Measurements from ENCODE around the gene SDHAF2. TPM values are rescaled to one million over a fixed set of nuclear protein-coding genes. Genes with fewer than 3 reads are reported as not detected.

Gene SDHAF2
- total and polyA plus RNA-seq, 9 of the 15 experiments (the other 6 are each of a cell fraction or from before 2014, with no cell fraction given), result 21.2 to 144 (median 40.4) TPM

- TF ChIP-seq ZBTB49 (CRISPR knock-in tag; IDR thresholded peaks at IDR 0.05; ENCODE audit: borderline replicate concordance) (no peak), GATAD2B (IDR thresholded peaks at IDR 0.05; ENCODE audit: borderline replicate concordance) (0 out of 2 replicates have a peak, but pooled peaks have one; percentile 18), THRAP3 (IDR thresholded peaks at IDR 0.05; ENCODE audit: borderline replicate concordance) (no peak), ZNF384 (IDR thresholded peaks at IDR 0.05; ENCODE audit: low read depth, low read length) (no peak), ZNF12 (CRISPR knock-in tag; IDR thresholded peaks at IDR 0.05) (no peak), RCOR1 (IDR thresholded peaks at IDR 0.05; ENCODE audit: borderline replicate concordance in 1 of 2, low read depth in 2 of 2, low read length in 2 of 2) (peak in 1 of 2 experiments; percentile 16; a peak in 1 of 4 replicates), MCM2 (IDR thresholded peaks at IDR 0.05; ENCODE audit: low read depth) (no peak), MCM7 (IDR thresholded peaks at IDR 0.05) (no peak), KLF10 (CRISPR knock-in tag; IDR thresholded peaks at IDR 0.05) (no peak), ILF3 (IDR thresholded peaks at IDR 0.05; ENCODE audit: borderline replicate concordance) (0 out of 2 replicates have a peak, but pooled peaks have one; percentile 46), PCBP1 (IDR thresholded peaks at IDR 0.05; ENCODE audit: low read depth, low read length, poor library complexity, severe bottlenecking) (peak; percentile 90), CHD1 (IDR thresholded peaks at IDR 0.05; ENCODE audit: low read length) (peak; percentile 77), MCM3 (IDR thresholded peaks at IDR 0.05) (no peak), SP1 (CRISPR knock-in tag; IDR thresholded peaks at IDR 0.05) (no peak), WHSC1 (IDR thresholded peaks at IDR 0.05; ENCODE audit: low read length) (no peak), MAZ (CRISPR knock-in tag; conservative IDR thresholded peaks at IDR 0.05 in 1 of 2, IDR thresholded peaks at IDR 0.05 in 1 of 2) (peak; percentile 84 to 91; a peak in 3 of 4 replicates), CREM (IDR thresholded peaks at IDR 0.05; ENCODE audit: low read depth) (0 out of 2 replicates have a peak, but pooled peaks have one; percentile 10), PTRF (tag; IDR thresholded peaks at IDR 0.05) (no peak), CBX1 (IDR thresholded peaks at IDR 0.05; ENCODE audit: low read depth) (0 out of 2 replicates have a peak, but pooled peaks have one; percentile 6), RAD21 (CRISPR knock-in tag; conservative IDR thresholded peaks at IDR 0.05 in 1 of 2, IDR thresholded peaks at IDR 0.05 in 1 of 2) (no peak)
- TF ChIP-seq, protein P1, sequence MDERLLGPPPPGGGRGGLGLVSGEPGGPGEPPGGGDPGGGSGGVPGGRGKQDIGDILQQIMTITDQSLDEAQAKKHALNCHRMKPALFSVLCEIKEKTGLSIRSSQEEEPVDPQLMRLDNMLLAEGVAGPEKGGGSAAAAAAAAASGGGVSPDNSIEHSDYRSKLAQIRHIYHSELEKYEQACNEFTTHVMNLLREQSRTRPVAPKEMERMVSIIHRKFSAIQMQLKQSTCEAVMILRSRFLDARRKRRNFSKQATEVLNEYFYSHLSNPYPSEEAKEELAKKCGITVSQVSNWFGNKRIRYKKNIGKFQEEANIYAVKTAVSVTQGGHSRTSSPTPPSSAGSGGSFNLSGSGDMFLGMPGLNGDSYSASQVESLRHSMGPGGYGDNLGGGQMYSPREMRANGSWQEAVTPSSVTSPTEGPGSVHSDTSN (CRISPR knock-in tag; IDR thresholded peaks at IDR 0.05; ENCODE audit: low read depth), result no peak
- TF ChIP-seq, protein P1 (tag; conservative IDR thresholded peaks at IDR 0.05; ENCODE audit: low read depth), result no peak
Observed at GRCh38 chr11:61429346-61429690, 606 bp upstream of the SDHAF2 start (continued).
